GM18526 (cell line): Measurements from ENCODE around the gene POLD4.

Source experiments
- POLR2A ChIP-seq: IDR thresholded peaks from 3 replicates; pipeline ENCODE4 v1.6.1; 2011; ENCODE audit not compliant: insufficient read length; ENCODE audit errors: extremely low read depth

The POLD4 gene

GRCh38 chr11:67367761-67368227 lies 14.4 kb upstream of the POLD4 start:
- TF ChIP-seq POLR2A = no peak

- TF ChIP-seq POLR2A = no peak
Measured at GRCh38 chr11:67366961-67367760, 13.8 kb upstream of the POLD4 start.

GRCh38 chr11:67366546-67366945 lies 13.2 kb upstream of the POLD4 start:
- no peak for TF ChIP-seq POLR2A

- TF ChIP-seq POLR2A = no peak
Measured at GRCh38 chr11:67365736-67366444, 12.5 kb upstream of the POLD4 start.

GRCh38 chr11:67364783-67365722 lies 11.7 kb upstream of the POLD4 start:
- no peak for TF ChIP-seq POLR2A

DNA sequence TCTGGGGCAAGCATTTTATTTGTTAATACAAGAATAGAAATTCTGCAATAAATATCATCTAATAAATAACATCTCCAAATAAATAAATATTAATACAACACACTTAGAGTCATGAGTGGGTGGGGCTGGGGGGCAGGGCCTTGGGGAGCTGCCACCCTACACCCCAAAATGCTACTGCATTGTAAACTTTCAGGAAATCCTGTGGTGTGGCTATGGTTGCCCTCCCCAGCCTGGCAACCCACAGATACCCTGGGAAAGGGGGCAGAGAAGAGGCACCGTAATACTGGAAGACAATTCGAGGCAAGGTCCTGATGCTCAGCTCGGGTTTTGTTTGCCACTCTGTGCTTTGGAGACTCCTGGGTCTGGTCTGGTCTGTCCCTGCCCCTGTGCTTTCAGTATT lies 10.8 kb upstream of the POLD4 start:
- TF ChIP-seq POLR2A = no peak

GRCh38 chr11:67357831-67358670 lies 4.7 kb upstream of the POLD4 start:
- no peak for TF ChIP-seq POLR2A

DNA sequence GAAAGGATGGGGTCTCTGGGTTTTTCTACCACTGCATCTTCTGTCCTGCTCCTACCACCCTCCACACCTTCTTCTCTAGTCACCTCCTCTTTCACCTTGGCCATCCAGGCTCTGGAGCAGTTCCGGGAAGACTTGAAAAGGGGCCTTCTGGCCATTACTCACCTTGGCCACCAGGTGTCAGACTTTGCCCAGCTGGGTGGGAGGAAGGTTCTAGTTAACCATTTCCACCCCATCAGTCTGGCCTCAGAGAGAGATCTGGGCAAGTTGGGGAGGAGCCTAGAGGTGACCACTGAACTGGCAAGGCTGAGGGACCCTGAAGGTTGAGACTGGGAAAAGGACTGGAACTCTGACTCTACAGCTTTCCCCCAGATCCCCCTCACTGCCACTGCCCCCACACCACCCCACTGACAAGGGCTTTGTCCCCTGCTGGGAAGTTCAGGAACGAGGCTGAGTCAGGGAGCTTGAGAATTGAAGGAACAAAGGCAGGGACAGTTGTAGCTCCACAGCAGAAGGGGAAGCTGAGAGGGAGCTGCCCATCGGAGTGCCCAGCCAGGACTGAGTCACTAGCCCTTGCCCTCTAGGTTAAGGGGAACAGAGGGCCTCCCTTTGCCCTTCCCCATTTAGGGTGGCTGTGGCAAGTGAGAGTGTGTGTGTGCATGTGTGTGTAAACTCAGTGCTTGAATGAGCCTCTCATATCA lies 3.7 kb upstream of the POLD4 start:
- TF ChIP-seq POLR2A = no peak

DNA sequence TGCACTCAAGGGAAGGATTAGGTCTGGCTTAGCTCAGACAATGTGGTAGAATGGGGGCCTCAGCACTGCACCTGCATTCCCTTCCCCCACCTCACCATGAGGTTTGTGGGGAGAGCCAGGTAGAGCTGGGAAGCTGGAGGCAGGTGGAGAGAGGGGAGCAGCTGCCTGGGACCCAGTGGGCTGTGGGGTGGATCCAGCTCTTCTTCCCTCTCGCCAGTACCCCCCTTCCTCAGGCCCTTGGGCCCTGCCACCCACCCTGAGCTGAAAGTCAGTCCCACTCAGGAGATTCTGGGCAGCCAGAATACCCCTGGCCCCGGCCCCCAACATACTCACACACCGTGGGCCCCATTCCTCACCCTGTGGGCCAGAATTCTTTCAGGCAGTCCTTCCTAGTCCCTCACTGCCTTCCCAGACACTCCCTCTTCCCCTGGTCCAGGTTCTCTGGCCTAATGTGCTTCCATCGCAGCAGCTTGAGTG lies 3.1 kb upstream of the POLD4 start:
- no peak for TF ChIP-seq POLR2A

DNA sequence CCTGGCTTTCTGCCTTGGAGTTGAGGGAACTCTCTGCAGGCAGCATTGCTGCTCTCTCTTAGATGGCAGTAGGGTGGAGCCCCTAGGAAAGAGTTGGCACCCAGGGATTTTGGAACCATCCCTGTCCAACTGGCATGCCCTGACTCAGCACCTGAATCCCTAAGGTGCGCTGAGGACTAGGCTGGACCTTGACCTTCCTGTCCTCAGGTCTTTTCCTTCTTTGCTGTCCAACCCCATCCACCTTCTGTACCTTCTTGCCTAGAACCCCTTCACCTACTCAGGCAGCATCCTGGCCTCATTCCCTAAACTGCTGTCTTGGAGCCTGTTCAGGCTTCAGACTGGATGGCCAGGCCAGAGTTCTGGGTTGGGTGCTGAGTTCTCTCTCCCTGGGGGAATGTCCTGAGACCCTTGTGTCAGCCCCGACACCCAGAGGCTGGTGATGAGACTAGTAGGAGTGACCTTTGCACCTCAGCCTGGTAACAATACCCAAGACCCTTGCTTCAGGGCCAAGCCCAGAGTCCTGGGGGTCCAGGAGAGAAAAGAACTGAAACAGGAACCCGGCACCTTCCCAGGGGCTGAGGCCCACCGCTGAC lies 2.5 kb upstream of the POLD4 start:
- TF ChIP-seq POLR2A = no peak

DNA sequence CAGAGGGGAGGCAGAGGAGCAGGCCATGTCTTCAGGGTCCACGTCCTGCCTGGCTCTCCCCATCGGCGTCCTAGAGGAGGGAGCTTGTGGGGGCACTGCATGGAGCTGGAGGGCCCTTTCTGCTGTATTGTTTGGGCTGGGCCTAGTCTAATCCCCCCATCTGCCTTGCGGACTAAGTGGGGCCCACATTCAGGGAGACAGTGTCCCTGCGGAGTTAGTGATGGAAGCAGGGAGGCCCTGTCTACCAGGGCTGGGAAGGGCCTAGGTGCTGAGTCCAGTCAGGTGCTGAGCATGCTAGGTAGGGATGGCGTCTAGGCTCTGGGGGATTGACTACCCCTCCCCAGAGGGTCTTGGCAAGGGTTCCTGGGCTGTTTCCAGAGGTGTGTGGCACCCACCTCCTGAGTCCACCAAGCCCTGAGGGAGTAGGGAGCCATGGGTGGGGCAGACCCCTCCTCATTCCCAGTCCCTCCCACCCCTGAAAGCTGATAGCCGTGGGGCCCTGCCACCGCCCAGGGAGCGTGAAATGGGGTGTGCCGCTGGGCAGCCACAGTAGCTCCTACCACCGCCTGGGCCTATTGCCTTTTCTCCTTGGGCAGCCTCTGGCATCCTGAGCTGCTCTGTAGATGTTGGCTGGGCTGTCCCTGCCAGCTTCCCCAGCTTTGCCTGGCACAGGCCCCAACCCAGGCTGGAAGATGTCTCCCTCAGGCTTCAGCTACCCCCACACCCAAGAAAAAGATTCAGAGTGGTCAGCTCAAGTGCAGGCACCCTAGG lies 1.9 kb upstream of the POLD4 start:
- no peak for TF ChIP-seq POLR2A
